K562 (cell line): ENCODE results near the gene SLC25A10. TPM values are rescaled to one million over a fixed set of nuclear protein-coding genes. Genes with fewer than 3 reads are reported as not detected.

Experiments used
- ATAC-seq: fragments of 200-7000 bp; cut with Tn5 transposase; 3 replicates; pipeline ENCODE4 v1.9.1; 2020; ENCODE audit warnings: moderate library complexity
- BruUV-seq: library from RNA; stranded (reverse); fragments of 400-500 nt; replicated peaks from 2 replicates; lab custom pipeline; 2021; lab: Mats Ljungman, UMichigan
- CTCF ChIA-PET: fragments of 300-600 bp; formaldehyde crosslinking; extraction: SDS; loops from one replicate; lab custom pipeline; 2021; ENCODE audit warnings: low intra/inter-chr PET ratio; lab: Yijun Ruan, JAX
- POLR2A ChIA-PET: fragments of 300-600, 350-650 bp; sonication (Branson Sonifier 250); formaldehyde crosslinking; extraction: SDS; loops from one replicate; lab custom pipeline; 2021; ENCODE audit warnings: antibody characterized with exemption, inconsistent platforms; lab: Yijun Ruan, JAX
- DNase-seq, 4 experiments: peaks; one replicate each; pipeline versions ENCODE4 v3.0.0 to v3.0.0-alpha.2; 2011 to 2018; ENCODE audit warnings: low spot score in 3 of 4, mixed read lengths in 3 of 4; ENCODE audit errors: extremely low read depth in 1 of 4
- FAIRE-seq: peaks from 2 replicates; lab custom pipeline; 2011; peaks lifted over from hg19 to GRCh38; lab: Jason Lieb, UNC
- H2AFZ ChIP-seq: 2 replicates; pipeline ENCODE4 v1.6.0; 2011; ENCODE audit warnings: low read depth, low read length, control low read depth, inconsistent platforms
- H3K27ac ChIP-seq: fragments of 200-600 bp; 3 replicates; pipeline ENCODE4 v1.8.0; 2011; ENCODE audit warnings: low read depth, mild to moderate bottlenecking, control low read depth, inconsistent platforms, low read length, moderate library complexity, mixed read lengths; ENCODE audit errors: extremely low read depth
- H3K27me3 ChIP-seq, 2 experiments: fragments of 300-600 bp in 1 of 2; 2 replicates in 1 of 2; 3 replicates in 1 of 2; pipeline versions ENCODE4 v1.6.0 to v1.8.0; 2011; ENCODE audit warnings: inconsistent platforms in 2 of 2, low read length in 2 of 2, mild to moderate bottlenecking in 1 of 2, mixed read lengths in 1 of 2, moderate library complexity in 1 of 2; ENCODE audit not compliant: control insufficient read depth in 2 of 2, insufficient read depth in 2 of 2
- H3K36me3 ChIP-seq: fragments of 300-600 bp; 3 replicates; pipeline ENCODE4 v1.8.0; 2011; ENCODE audit warnings: mild to moderate bottlenecking, low read length, inconsistent platforms; ENCODE audit not compliant: control insufficient read depth, insufficient read depth
- H3K4me1 ChIP-seq, 2 experiments: fragments of 200-600 bp in 1 of 2; replicated peaks in 1 of 2; 2 replicates in 1 of 2; 3 replicates in 1 of 2; pipeline versions ENCODE4 v1.5.1 to v1.8.0; 2011; ENCODE audit warnings: inconsistent platforms in 2 of 2, low read length in 2 of 2, mild to moderate bottlenecking in 1 of 2, mixed read lengths in 1 of 2, moderate library complexity in 1 of 2; ENCODE audit not compliant: control insufficient read depth in 2 of 2, insufficient read depth in 2 of 2
- H3K4me2 ChIP-seq: 2 replicates; pipeline ENCODE4 v1.6.1; 2011; ENCODE audit warnings: low read length, control low read depth, inconsistent platforms, mixed read lengths; ENCODE audit not compliant: insufficient read depth
- H3K4me3 ChIP-seq: fragments of 200-600 bp; sonication (generic), shearing (Covaris generic); 2 replicates; pipeline ENCODE4 v1.5.1; 2016; ENCODE audit warnings: control low read depth, inconsistent platforms
- H3K79me2 ChIP-seq: fragments of 200-600 bp; 3 replicates; pipeline ENCODE4 v1.8.0; 2011; ENCODE audit warnings: low read length, inconsistent platforms; ENCODE audit not compliant: control insufficient read depth, insufficient read depth
- H3K9ac ChIP-seq, 2 experiments: 2 replicates each; pipeline versions ENCODE4 v1.6.0 to v1.6.1; 2011; ENCODE audit warnings: low read depth in 2 of 2, low read length in 2 of 2, control low read depth in 1 of 2, inconsistent platforms in 1 of 2, mild to moderate bottlenecking in 1 of 2, mixed read lengths in 1 of 2; ENCODE audit not compliant: insufficient read depth in 1 of 2
- H3K9me1 ChIP-seq: one replicate; pipeline ENCODE4 v1.6.0; 2011; ENCODE audit warnings: inconsistent platforms, mild to moderate bottlenecking, low read length, moderate library complexity; ENCODE audit not compliant: control insufficient read depth, insufficient read depth
- H3K9me3 ChIP-seq: replicated peaks from 2 replicates; pipeline ENCODE4 v1.5.1; 2011; ENCODE audit warnings: low read depth, low read length, inconsistent platforms; ENCODE audit not compliant: control insufficient read depth, insufficient read depth
- H4K20me1 ChIP-seq: replicated peaks from 2 replicates; pipeline ENCODE4 v1.6.1; 2011; ENCODE audit warnings: low read length, inconsistent platforms, mixed read lengths; ENCODE audit not compliant: control insufficient read depth, insufficient read depth
- CREB1 ChIP-seq, 2 experiments: sonication (generic) in 1 of 2; formaldehyde crosslinking in 1 of 2; IDR thresholded peaks; 2 replicates each; pipeline versions ENCODE4 v1.6.1 to v1.8.0; 2012 to 2022; ENCODE audit warnings: inconsistent platforms in 1 of 2, mild to moderate bottlenecking in 1 of 2, missing genetic modification reagents in 1 of 2, moderate library complexity in 1 of 2
- HMGN3 ChIP-seq: IDR thresholded peaks from 2 replicates; pipeline ENCODE4 v1.6.1; 2011; ENCODE audit warnings: borderline replicate concordance, low read depth, mild to moderate bottlenecking, mixed read lengths, low read length; ENCODE audit not compliant: insufficient read length; ENCODE audit errors: extremely low read depth
- MBD2 ChIP-seq: sonication (generic); IDR thresholded peaks from 2 replicates; pipeline ENCODE4 v1.6.1; 2016; ENCODE audit warnings: low read depth, borderline replicate concordance
- NFXL1 ChIP-seq: fragments of 450-650 bp; formaldehyde crosslinking; IDR thresholded peaks from 2 replicates; pipeline ENCODE4 v1.4.0; 2021; ENCODE audit warnings: mild to moderate bottlenecking
- NONO ChIP-seq, 2 experiments: fragments of 200-400 bp in 1 of 2; fragments of 450-650 bp in 1 of 2; formaldehyde crosslinking in 1 of 2; IDR thresholded peaks; 2 replicates each; pipeline ENCODE4 v1.6.1; 2017; ENCODE audit warnings: low read depth in 2 of 2, mild to moderate bottlenecking in 2 of 2, moderate library complexity in 2 of 2, low read length in 1 of 2
- NR1H2 ChIP-seq: sonication (generic); formaldehyde crosslinking; IDR thresholded peaks from 2 replicates; pipeline ENCODE4 v1.4.0; 2020; ENCODE audit warnings: mild to moderate bottlenecking, missing genetic modification reagents
- POLR2G ChIP-seq: fragments of 200-400 bp; formaldehyde crosslinking; IDR thresholded peaks from 2 replicates; pipeline ENCODE4 v1.6.1; 2017; ENCODE audit warnings: low read depth, mild to moderate bottlenecking, antibody characterized with exemption, low read length, moderate library complexity
- ZNF217 ChIP-seq: sonication (generic); formaldehyde crosslinking; IDR thresholded peaks from 2 replicates; pipeline ENCODE4 v1.8.0; 2022; ENCODE audit warnings: mild to moderate bottlenecking, missing genetic modification reagents
- ZNF274 ChIP-seq: IDR thresholded peaks from 2 replicates; pipeline ENCODE4 v1.6.1; 2011; ENCODE audit warnings: low read depth, mild to moderate bottlenecking, low read length, moderate library complexity, borderline replicate concordance
- ZNF589 ChIP-seq: fragments of 200-800 bp; sonication (Bioruptor generic); IDR thresholded peaks from 2 replicates; pipeline ENCODE4 v1.6.1; 2016; ENCODE audit warnings: low read depth, missing genetic modification characterization, missing compliant biosample characterization
- WGBS: fragments of 100-300 bp; shearing (Covaris generic); methylation state at CpG from one replicate; pipeline ENCODE4 v1.1.6; 2016; ENCODE audit warnings: low coverage, mixed read lengths; ENCODE audit not compliant: insufficient coverage; ENCODE audit errors: missing lambda C conversion rate; 5-methylcytosine and 5-hydroxymethylcytosine counted together
- in situ Hi-C: fragments of 300-500 bp; cut with MboI; formaldehyde crosslinking; loops from 4 replicates; pipeline ENCODE4 v1.15.0; 2018; ENCODE audit warnings: inconsistent platforms, mixed read lengths
- intact Hi-C: fragments of 100-400 bp; cut with micrococcal nuclease; formaldehyde crosslinking; loops from 2 replicates; pipeline ENCODE4 v1.14.2; 2022
- polyA plus RNA-seq, 8 experiments: library from polyadenylated mRNA; depleted of rRNA in 4 of 8; stranded (reverse) in 5 of 8; unstranded in 3 of 8; fragments of >200 nt; fragmentation: Nextera tagmentation in 2 of 8; fragmentation: Illumina TruSeq in 1 of 8; extraction: Ambion mirVana in 2 of 8; extraction: Trizol in 1 of 8; gene quantifications; 2 replicates each; pipeline versions ENCODE4 v1.2.1 to v1.2.3, GENCODE V29; 2011 to 2014; ENCODE audit warnings: inconsistent platforms in 1 of 8, missing spikeins in 1 of 8
- total RNA-seq, 7 experiments: library from RNA; depleted of rRNA in 6 of 7; stranded (reverse); fragments of >200 nt in 6 of 7; fragmentation: Illumina TruSeq in 2 of 7; extraction: Trizol in 2 of 7; gene quantifications; 2 replicates each; pipeline versions ENCODE4 v1.2.1 to v1.2.3, GENCODE V29; 2011 to 2021; ENCODE audit warnings: low replicate concordance in 1 of 7
- TF ChIP-seq, protein P1 (sequence below), 3 experiments: IDR thresholded peaks in 2 of 3; conservative IDR thresholded peaks in 1 of 3; 2 replicates each; pipeline ENCODE4 v1.5.1; 2011 to 2012; ENCODE audit warnings: low read length in 3 of 3, mild to moderate bottlenecking in 3 of 3, control low read depth in 2 of 3, improper control_type of control experiment in 1 of 3, inconsistent platforms in 1 of 3, low read depth in 1 of 3, mixed read lengths in 1 of 3, moderate library complexity in 1 of 3; ENCODE audit not compliant: insufficient read depth in 2 of 3

The SLC25A10 gene
- total and polyA plus RNA-seq, 9 of the 15 experiments (the other 6 are each of a cell fraction or from before 2014, with no cell fraction given): 0.10 to 85.6 (median 34.3) TPM

DNA sequence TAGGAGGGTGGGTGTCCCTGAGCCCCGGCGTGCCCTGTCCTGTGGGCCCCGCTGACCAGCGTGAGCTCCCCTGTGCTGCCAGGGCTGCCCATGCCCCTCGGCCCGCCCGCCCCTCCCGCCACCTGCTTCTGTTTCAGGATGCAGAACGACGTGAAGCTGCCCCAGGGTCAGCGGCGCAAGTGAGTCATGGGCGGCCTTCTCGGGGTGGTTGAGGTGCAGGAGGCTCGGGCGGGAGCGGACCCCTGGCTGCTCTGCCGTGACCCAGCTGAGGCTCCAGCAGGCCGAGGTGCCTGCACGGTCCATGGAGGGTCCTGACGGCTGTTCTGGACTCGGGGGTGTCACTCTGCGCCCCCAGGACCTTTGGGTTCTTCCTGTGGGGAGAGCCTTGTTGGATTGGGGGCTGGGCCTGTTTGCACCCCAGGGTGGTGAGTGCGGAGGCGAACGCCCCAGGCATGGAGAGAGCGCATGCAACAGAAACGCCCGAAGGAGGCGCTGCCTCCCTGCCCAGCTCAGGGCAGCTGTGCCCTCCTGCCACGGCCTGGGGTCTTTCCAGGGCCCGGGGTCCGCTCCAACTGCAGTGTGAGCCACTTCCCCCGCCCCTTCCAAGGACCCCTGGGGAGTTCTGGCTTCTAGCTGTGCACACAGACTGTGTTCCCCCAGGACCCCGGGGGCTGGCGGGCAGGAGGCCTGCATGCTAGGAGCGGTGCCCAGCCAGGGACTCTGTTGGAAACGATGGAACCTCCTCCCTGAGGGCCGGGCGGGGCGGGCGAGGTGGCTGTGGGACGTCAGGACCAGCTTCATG, 4.0 kb downstream of the SLC25A10 start:
- Histone ChIP-seq H3K27me3 (no peaks in the 10 kb centered on the region), H3K4me2 (no peak overlapping the region), H4K20me1 (peaks cover 12% of the 10 kb centered on the region), H3K4me3 (no peak overlapping the region), H3K9ac (peak overlapping the region in 1 of 2 experiments; percentile 95; a peak in 1 of 4 replicates), H3K4me1 (peaks cover 17 to 87% of the 10 kb centered on the region in 2 experiments), H3K79me2 (peaks cover 35% of the 10 kb centered on the region), H3K27ac (no peak overlapping the region), H2AFZ (no peak overlapping the region), H3K9me3 (no peaks in the 10 kb centered on the region), H3K9me1 (no peaks in the 10 kb centered on the region), H3K36me3 (peaks cover 64% of the 10 kb centered on the region; the same call in 1 of the 3 replicates)
- intact Hi-C loops (no loop called here), in situ Hi-C loops (no loop called here)
- TF ChIP-seq POLR2G (peak; percentile 7; the same call in 1 of the 2 replicates), NR1H2 (CRISPR knock-in tag) (no peak)
- WGBS: 95% methylated on average over 22 of the region's 43 CpGs
- ChIA-PET CTCF (no interaction called here), POLR2A (interaction anchor here (1.3 to 1.4 kb wide), 2 partner anchors 11 to 151 kb away, joined by 3 to 5 read pairs; no protein-coding TSS in a partner anchor)
- DNase-seq: no peak
- no peak for ATAC-seq
- no TSS peak for BruUV-seq
- no peak for FAIRE-seq

DNA sequence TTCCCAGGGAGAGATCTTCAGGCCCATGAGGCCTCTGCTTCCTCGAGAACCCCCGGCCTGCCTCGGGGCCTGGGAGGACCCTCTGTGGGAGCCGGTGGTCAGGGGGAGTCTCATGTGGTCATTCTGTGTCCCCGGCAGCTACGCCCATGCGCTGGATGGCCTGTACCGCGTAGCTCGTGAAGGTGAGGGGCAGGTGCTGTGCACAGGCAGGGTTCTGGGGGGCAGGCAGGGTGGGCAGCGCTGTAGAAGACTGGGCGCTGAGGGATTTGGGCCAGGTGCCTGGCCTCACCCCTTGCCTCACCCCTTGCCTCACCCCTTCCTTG, 4.6 kb downstream of the SLC25A10 start:
- H3K27ac ChIP-seq: no peak overlapping the region
- peaks cover 64% of the 10 kb centered on the region; the same call in 1 of the 3 replicates for H3K36me3 ChIP-seq
- H3K79me2 ChIP-seq: peaks cover 35% of the 10 kb centered on the region
- intact Hi-C loops: no loop called here
- 90% methylated on average over 5 of the region's 12 CpGs for WGBS
- ATAC-seq: no peak
- no peak for TF ChIP-seq ZNF217
- TF ChIP-seq, protein P1, sequence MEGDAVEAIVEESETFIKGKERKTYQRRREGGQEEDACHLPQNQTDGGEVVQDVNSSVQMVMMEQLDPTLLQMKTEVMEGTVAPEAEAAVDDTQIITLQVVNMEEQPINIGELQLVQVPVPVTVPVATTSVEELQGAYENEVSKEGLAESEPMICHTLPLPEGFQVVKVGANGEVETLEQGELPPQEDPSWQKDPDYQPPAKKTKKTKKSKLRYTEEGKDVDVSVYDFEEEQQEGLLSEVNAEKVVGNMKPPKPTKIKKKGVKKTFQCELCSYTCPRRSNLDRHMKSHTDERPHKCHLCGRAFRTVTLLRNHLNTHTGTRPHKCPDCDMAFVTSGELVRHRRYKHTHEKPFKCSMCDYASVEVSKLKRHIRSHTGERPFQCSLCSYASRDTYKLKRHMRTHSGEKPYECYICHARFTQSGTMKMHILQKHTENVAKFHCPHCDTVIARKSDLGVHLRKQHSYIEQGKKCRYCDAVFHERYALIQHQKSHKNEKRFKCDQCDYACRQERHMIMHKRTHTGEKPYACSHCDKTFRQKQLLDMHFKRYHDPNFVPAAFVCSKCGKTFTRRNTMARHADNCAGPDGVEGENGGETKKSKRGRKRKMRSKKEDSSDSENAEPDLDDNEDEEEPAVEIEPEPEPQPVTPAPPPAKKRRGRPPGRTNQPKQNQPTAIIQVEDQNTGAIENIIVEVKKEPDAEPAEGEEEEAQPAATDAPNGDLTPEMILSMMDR (IDR thresholded peaks at IDR 0.05 in 2 of 3, conservative IDR thresholded peaks at IDR 0.05 in 1 of 3; ENCODE audit: insufficient read depth in 2 of 3, low read depth in 1 of 3, low read length in 3 of 3): no peak
- no peak for TF ChIP-seq NFXL1 (CRISPR knock-in tag)
- no peak for TF ChIP-seq HMGN3
- no peak for TF ChIP-seq ZNF589 (CRISPR knock-in tag)
- TF ChIP-seq ZNF274: no peak
- TF ChIP-seq NONO (IDR thresholded peaks at IDR 0.05; ENCODE audit: low read depth in 2 of 2, low read length in 1 of 2): no peak
- TF ChIP-seq CREB1 (IDR thresholded peaks at IDR 0.05): no peak
- TF ChIP-seq CREB1 (CRISPR knock-in tag; IDR thresholded peaks at IDR 0.05): no peak
- no peak for TF ChIP-seq MBD2
- TF ChIP-seq, all 486 proteins: peak for 0
- Histone ChIP-seq H3K9ac (no peak overlapping the region), H3K4me2 (no peak overlapping the region), H3K4me1 (peaks cover 12 to 83% of the 10 kb centered on the region in 2 experiments), H3K4me3 (no peak overlapping the region), H4K20me1 (peaks cover 12% of the 10 kb centered on the region), H2AFZ (no peak overlapping the region), H3K9me1 (no peaks in the 10 kb centered on the region), H3K9me3 (no peaks in the 10 kb centered on the region), H3K27me3 (no peaks in the 10 kb centered on the region)
- CTCF ChIA-PET: no interaction called here
- DNase-seq: no peak
- no peak for FAIRE-seq
- POLR2A ChIA-PET: interaction anchor here (1.4 kb wide), 1 partner anchor 11 kb away, joined by 5 read pairs; no protein-coding TSS in a partner anchor
- BruUV-seq: no TSS peak
- in situ Hi-C loops: no loop called here
